Stimulated activated CD8-positive, alpha-beta memory T cell treated with anti-CD3 and anti-CD28 coated beads, Interleukin-2, amount 100 ng/mL, for 48 hours (primary cell): Measurements from ENCODE around the gene CWC27.
"Not testable (repeated sequence)": the region's sequence is repeated elsewhere in the genome, so short reads cannot be mapped to it uniquely, and the experiment has no call there.

ENCODE experiments used
- DNase-seq, 2 donors: peaks; one replicate each; pipeline ENCODE4 v3.0.0-alpha.2; 2020; ENCODE audit warnings: low read depth in 2 of 2

Gene CWC27

DNA sequence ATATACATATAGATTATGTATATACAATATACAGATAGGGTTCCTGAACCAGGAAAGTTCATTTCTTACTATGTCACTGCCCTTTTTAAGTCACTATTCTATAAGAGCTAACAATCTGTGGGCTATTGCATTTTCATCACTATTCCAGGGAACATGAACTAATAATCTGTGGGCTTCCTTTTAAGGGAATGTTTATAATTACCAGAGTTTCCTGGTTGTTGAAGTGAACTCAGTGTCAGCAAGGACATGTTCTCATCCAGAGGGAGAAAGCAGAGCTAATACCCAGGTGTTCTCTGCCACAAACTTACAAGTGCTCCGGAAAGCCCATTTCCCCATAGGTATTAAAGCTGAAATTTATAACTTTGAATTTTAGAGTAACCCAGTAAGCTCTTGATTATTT lies 69.6 kb downstream of the CWC27 start:
- no peak for DNase-seq

DNA sequence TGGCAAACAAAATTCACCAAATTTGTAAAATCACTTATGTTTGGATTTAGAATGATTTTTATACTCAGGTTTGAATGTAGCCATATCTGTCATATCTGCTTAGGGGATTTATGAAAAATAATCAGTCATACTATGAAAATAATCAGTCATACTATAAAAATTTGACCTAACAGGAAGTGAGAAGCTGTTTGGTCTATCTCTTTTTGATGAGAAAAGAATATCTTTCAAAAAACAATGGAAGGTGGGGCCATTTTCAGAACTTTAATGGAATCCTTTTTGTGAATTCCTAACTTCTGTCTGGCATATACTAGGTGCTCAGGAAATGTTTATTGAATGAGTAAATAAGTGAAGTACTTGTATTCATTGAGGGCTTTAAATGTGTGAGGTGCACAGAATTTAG lies 70.1 kb downstream of the CWC27 start:
- DNase-seq: no peak

DNA sequence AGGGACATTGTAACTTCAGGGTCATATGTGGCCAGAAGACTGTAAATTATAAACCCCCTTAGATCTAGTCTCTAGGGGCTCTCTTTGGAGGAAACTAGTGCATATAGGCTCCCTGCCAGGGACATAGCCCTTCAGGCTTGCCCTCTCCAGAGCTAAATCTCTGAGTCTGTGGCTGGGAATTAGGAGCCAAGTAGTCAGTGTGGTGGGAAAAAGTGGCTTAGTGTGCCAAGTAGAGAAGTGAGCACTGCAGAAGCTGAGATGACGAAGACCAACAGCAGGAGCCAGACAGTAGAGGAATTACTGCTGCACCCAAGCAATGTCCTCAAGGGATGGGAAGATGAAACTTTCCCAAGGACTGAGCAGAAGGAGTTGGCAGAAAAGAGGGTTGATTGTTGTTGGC lies 71.2 kb downstream of the CWC27 start:
- no peak for DNase-seq

DNA sequence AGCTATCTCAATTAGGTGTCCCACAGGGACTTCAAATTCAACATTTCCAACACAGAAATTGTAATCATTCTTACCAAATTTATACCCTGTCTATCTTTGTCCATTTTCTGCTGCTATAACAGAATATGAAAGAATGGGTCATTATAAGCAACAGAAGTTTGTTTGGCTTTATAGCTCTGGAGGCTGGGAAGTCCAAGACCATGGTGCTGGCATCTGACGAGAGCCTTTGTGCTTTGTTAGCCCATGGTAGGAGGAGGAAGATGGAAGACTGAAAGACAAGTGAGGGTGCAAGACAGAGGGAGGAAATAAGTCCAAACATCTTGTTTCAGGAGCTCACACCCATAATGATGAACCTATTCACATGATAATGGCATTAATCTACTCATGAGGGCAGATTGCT lies 72.2 kb downstream of the CWC27 start:
- no peak for DNase-seq

DNA sequence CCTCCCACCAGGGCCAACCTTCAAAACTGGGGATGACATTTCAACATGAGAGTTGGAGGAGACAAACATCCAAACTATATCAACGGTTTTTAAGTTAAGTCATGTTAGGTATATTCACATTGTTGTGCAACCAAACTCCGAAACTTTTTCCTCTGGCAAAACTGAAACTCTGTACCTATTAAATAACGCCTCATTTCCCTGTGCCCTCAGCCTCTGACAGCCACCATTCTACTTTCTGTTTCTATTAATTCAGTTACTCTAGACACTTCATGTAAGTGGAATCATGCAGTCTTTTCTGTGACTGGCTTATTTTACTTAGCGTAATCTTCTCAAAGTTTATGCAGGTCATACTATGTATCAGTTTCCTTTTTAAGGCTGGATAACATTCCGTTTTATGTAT lies 85.0 kb downstream of the CWC27 start:
- no peak for DNase-seq

DNA sequence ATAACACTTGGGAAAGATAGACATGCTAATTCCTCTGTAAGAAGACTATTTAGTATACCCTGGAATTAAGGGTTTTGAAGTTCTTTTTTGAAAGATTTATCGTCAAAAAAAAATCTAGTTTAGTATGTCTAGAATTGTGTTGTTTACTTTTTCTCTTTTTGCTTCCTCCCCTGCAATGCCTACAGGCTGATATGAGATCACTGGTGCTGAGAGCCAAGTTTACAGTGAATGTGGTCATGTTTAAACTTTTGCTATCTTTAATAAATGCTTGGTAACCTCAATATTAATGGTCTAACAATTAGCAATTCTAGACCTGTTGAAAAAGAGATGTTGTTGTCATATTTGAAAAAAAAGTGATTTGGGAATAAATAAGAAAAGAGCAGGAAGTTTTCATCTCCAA lies 86.1 kb downstream of the CWC27 start:
- DNase-seq: no peak

DNA sequence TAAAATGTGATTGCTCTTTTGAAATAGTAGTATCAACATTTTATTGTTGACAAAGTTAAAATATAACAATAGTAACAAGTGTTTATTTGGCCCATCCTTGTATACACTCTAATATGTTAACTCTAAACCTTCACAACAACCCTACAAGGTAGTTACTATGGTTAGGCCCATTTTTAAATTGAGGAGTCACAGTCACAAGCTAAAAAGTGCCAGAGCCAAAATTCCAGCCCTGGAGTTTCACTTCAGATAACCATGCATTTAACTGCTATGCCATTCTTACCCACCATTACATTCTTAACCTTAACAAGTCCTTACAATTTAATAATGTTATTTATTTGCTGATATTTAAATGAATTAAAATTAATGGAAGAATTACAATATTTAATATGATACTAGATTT lies 91.2 kb downstream of the CWC27 start:
- no peak for DNase-seq

DNA sequence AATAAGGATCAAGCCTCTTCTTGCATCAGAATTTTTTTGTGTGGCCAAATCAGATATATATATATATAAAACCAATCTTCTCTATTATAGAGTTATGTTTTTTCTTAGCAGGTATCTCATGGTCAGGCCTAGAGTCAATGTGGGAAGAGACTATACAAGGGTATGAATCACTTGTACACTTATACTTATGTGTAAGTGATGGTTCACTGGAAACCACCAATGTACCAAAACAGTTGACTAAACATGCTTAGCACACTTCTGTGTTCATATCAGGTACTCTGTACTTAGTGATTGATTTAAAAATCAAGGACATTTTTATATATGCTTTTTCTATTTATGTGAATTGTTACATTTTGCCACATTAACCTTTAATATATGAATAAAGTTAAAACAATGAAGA lies 92.6 kb downstream of the CWC27 start:
- no peak for DNase-seq

DNA sequence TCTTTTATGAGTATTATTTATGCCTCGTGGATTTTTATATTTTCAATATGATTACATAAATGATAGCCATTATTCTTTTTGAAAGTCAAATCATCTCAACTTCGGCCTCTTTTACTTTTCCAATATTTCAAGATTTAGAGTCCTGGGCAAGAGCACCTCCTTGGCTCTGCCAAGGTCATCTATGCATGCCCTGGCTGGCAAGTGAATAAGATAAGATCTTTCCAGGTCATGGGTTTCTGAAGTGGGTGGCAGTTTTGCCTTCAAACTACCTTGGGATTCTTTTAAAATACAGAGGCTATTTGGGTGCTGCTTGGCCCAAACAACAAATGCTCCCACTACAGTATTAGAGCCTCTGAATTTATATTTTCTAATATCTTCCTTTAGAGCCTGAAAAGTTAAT lies 95.4 kb downstream of the CWC27 start:
- DNase-seq: no peak

DNA sequence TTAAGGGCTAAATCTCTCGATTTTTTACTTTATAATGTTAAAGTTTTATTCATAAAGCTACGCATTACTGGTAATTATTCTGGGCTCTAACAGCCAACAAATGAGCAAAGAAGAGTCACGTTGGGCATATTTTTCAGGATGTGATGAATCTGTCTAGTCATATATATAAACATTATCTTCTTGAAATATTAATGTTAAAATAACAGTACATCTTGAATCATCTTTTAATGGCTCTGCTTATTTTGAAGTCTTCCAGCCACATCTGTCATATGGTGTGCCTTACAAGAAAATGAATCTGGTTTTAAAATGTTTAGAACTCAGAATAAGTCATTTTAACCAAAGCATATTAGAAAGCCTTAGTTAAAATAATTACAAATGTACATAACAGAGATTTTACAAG lies 96.9 kb downstream of the CWC27 start:
- no peak for DNase-seq

DNA sequence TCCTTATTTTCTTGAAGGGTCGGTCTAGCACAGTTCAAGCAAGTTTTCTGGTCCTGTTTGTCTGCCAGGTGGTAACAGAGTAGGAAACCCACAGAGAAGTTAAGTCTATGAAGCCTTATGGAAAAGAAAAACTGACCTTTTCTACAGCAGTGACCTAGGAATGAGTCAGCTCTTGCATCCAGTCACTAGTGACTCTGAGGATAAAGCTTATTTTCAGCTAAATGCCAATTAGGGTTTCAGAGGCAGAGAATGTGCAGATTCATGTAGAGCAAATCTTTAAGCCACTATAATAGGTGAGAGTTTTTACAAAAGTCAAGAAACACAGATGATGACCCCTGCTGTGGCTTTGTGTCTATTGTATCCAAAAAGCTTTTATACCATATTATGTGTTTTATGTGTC lies 100.7 kb downstream of the CWC27 start:
- DNase-seq: no peak

DNA sequence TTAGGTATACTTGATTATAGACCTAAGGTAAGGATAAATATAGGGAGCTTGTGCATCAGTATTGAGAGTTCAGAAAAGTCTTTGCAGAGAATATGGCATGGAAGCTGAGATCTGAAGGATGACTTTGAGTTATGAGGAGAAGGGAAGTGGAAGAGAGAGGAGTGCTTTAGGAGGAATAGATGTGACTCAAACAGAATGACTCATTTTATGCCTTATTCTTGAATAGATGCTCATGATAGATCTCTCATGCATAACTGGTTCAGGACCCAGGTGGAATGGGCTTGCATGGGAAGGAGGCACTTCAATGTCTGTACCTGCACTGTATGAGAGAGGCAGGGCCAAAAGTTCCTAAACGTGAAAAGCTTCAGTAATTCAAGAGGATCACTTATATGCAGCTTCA lies 103.3 kb downstream of the CWC27 start:
- DNase-seq: no peak

DNA sequence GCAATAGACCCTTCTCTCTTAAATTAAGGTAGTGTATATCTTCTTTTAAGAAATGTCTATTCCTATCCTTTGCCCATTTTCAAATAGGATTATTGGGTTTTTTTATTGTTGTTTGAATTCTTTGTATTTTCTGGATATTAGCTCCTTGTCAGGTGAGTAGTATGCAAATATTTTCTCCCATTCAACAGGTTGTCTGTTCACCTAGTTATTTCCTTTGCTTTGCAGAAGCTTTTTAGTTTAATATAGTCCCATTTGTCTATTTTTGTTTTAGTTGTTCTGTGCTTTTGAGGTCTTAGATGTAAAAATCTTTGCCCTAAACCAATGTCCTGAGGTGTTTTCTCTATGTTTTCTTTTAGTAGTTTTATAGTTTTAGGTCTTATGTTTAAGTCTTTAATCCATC lies 104.7 kb downstream of the CWC27 start:
- DNase-seq: no peak

DNA sequence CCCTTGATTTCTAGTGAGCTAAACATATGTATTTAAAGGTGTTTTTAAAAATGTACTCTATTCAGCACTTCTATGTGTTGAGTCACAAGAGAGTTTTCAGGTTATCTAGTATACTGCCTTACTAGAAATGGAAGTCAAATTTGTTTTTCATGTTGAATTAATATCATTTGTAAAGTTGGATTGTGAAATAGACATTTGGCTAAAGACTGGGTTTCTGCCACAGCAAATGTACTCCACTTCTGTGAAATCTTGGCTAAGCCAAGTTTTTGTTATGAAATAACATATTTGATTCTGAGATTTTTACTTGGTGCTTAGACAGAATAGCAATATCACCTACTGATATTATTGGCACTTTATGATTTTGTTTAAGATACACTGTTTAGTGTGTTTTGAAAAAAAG lies 106.0 kb downstream of the CWC27 start:
- no peak for DNase-seq

DNA sequence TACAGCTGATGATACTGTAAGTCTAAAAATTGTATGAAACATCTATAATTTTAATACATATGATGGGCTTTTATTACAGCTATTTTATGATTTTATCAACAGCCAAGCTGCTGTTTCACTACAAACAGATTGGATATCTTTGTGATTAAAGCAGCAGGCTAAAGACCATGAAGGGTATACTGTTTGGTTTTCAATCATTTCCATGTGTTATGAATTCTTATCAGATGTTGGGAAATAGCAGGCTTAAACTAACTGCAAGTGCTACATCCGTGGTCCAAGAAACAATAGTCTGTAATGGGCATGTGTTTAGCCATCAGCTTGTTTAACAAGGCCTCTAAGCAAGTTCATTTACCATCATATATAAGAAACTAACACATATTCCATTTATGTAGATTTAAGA lies 107.5 kb downstream of the CWC27 start:
- no peak for DNase-seq

DNA sequence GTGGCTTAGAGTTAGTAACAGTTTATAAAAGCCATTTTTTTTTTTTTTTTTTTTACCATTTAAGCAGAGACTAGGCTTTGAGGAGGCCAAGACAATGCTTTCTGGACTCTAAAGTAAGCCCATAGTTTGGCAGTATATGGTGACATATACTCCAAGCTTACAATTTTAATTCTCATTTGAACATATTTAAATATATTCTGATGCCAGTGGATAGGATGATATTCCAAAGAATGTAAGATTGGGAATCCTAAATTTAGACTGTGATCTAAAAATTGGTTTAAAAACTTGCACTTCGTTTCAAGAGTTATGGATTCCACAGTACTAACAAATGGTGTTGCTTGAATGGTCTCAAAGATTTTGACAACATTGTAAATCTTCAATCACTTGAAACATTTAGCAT lies 112.1 kb downstream of the CWC27 start:
- no peak for DNase-seq

DNA sequence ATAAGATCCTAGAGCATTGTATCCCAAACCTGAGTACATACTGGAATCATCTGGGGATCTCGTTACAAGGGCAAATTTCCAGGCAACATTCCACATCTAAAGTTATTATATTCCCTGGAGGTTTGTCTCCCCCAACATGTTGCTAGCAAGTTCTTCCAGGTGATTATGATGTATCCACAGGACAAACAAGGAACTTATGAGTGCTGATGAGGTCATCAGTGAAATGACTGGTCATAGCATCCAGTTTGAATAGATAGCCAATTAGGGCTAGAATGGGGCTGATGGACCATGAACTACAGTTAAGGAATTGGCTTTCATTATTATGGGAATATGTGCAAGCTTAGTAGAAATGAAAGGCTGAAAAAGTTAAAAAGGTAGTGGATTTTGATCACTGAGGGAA lies 115.2 kb downstream of the CWC27 start:
- DNase-seq: no peak

DNA sequence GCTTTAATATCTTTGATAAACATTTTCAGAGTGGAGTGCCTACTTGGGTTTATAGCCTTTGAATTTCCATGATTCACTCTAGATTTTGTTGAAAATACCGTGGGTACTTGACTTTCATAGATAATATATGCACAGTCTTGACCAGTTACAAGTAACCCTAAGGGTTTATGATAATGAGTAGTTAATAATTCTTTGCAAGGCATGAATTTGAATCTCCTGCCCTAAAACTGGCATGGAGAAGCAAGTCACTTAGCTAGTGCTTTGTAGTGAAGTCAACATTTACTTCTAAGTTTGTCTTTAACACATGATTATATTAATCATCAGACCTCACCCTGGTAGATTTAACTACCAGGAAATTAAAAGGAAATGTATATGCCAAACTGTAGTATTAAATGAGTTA lies 115.8 kb downstream of the CWC27 start:
- no peak for DNase-seq

DNA sequence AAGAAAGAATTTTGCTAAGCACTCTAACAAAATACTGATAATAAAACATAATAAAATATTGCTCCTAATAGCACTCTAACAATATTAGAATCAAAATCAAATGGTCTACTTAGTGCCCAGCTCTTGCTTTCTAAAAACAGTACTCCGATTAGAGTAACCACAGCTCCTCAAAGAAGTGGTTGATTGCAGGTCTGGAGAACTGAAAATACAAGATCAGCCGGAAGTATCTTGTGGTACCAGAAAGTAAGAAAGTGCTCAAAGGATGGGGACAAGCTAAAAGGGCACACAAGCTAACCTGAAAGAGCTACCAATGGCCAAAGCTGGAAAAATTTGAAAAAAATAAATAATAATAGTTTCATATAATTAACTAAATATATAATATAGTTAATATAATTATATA lies 119.2 kb downstream of the CWC27 start:
- DNase-seq: no peak

DNA sequence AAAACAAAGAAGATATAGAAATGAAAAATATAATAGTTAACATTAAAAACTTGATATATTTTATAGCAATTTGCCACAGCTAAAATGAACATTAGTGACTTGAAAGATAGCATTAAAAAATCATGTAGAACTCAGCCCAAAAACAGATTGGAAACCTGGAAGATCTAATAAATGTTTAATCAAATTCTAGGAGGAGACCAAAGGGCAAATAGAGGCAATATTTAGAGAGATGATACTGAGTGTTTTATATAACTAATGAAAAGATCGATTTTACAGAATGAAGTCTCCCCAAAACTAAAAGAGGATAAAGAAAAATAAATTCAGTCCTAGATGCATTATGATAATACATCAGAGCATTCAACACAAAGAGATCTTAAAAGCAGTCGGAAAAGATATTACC lies 127.0 kb downstream of the CWC27 start:
- no peak for DNase-seq

DNA sequence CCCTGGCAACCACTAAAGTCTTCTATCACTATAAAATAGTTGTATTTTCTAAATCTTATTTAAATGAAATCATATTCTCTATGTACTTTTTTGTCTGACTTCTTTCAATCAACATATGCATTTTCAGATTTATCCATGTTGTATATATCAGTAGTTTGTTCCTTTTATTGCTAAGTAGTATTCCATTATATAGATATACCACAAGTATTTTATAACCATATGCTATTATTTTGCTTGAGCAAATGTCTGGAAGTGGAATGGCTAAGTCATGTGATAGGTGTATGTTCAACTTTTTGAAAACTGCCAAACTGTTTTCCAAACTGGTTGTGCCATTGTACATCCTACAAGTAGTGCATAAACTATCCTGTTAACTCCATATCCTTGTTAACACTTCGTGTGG lies 131.1 kb downstream of the CWC27 start:
- no peak for DNase-seq

DNA sequence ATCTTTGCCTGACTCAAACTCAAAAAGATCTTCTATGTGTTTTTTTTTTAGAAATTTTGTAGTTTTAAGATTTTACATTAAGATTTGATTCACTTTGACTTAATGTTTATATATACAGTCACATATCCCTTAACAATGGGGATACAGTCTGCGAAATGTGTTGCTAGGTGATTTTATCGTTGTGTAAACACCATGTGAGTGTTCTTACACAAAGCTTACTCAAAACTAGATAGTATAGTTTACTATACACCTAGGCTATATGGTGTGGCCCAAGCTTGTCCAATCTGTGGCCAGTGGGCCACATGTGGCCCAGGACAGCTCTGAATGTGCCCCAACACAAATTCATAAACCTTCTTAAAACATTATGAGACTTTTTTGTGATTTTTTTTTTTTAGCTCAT lies 131.9 kb downstream of the CWC27 start:
- no peak for DNase-seq

DNA sequence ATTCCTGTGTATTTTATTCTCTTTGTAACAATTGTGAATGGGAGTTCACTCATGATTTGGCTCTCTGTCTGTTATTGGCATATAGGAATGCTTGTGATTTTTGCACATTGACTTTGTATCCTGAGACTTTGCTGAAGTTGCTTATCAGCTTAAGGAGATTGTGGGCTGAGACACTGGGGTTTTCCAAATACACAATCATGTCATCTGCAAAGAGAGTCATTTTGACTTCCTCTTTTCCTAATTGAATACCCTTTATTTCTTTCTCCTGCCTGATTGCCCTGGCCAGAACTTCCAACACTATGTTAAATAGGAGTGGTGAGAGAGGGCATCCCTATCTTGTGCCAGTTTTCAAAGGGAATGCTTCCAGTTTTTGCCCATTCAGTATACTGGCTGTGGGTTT lies 138.7 kb downstream of the CWC27 start:
- not testable (repeated sequence) for DNase-seq

DNA sequence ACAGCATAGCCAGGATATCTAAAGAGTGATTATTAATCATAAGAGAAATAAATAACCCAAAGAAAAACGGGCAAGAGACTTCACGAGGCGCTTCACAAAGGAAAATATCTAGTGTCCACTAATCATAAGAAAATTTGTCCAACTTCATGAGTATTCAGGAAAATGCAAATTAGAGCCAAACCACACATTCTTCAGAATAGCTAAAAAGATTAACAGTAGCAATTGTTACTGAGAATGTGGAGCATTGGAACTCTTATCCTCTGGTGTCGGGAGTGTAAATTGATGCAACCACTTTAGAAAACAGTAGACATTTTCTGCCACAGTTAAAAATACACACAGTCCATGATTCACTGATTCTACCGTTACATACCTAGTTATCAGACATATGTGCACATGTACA lies 145.7 kb downstream of the CWC27 start:
- no peak for DNase-seq

DNA sequence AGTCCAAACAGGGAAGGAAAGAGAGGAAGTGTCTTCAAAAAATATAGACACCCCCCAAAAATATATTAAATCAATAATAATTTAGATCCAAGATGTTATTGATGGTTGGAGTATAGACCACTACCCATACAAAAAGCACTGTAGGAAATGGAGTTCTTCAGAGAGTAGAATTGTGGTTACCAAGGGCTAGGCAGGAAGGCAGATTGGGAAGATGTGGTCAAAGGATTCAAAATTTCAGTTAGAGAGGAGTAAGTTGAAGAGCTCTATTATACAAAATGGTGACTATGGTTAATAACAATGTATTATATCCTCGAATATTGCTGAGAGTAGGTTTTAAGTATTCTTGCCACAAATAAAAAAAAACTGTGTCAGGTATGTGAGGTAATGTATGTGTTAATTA lies 149.4 kb downstream of the CWC27 start:
- no peak for DNase-seq
